Measurements from ENCODE around the gene FRYL.

DNA sequence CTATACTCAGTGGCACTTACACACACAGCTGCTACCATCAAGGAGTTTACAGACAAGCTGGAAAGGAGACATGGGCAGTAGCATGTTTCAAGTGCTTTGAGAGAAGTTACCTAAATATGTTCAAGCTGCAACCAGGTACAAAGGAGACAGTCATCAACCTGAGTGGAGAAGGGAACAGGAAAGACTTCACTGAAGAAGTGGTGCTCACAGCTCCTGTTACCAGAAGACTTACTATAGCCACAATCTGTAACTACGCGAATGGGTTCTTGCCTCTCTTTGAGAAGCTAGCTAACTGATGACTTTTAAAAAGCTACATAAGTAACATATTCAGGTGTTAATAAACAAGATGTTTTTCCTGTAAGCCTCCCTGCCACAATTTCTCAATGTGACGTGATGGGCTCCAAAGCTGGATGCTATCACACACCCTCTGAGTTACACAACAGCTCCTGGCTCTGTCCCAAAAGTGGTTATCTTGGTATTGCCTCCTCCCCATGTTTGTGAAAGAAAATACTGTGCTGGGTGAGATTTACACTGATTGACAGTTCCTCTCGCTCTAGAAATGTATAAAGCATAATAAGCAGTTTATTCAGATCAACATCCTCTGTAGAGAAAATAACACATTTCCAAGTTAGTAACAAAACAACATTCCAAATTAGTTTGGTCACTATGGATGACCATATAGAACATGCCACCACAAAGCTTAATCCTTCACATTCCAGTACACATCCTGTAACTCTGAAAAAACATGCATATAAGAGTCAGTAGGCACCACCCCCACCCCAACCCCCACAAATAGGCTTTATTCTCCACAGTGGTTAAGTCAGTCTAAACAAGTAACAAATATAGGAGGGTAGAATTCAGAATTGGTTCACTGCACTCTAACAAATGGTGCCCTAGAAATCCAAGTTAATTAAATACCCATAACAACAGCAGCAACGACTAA is 81.8 kb downstream of the FRYL start:
- TF ChIP-seq CTCF (IDR thresholded peaks at IDR 0.05), result no peak
- no peak for TF ChIP-seq ZFX (IDR thresholded peaks at IDR 0.05; ENCODE audit: borderline replicate concordance)

All from 22Rv1 (cell line).